Left ventricle myocardium inferior (tissue), 1 donor: Measurements from ENCODE around the gene CLIP3. TPM values are rescaled to one million over a fixed set of nuclear protein-coding genes. Genes with fewer than 3 reads are reported as not detected.

Experiments used
- DNase-seq: peaks from one replicate; pipeline ENCODE4 v3.0.0-alpha.2; 2020
- H3K27ac ChIP-seq: fragments of 200-600 bp; replicated peaks from 2 replicates; pipeline ENCODE4 v1.8.0; 2021
- H3K27me3 ChIP-seq: fragments of 200-600 bp; 2 replicates; pipeline ENCODE4 v1.8.0; 2021; ENCODE audit warnings: low read depth
- H3K36me3 ChIP-seq: fragments of 200-600 bp; 2 replicates; pipeline ENCODE4 v1.8.0; 2021
- H3K4me1 ChIP-seq: fragments of 200-600 bp; 2 replicates; pipeline ENCODE4 v1.8.0; 2021
- H3K4me3 ChIP-seq: fragments of 200-600 bp; 2 replicates; pipeline ENCODE4 v1.8.0; 2021; ENCODE audit warnings: mild to moderate bottlenecking, moderate library complexity
- H3K9me3 ChIP-seq: fragments of 200-600 bp; replicated peaks from 2 replicates; pipeline ENCODE4 v1.8.0; 2021
- intact Hi-C: fragments of 100-400 bp; cut with micrococcal nuclease; formaldehyde crosslinking; loops from one replicate; pipeline ENCODE4 v1.11.0; 2022
- total RNA-seq: library from RNA; stranded (reverse); fragmentation: NEBNext Ultra II Directional; extraction: Animal tissue kit (Norgen Biotek cat#: 25700); gene quantifications from one replicate; pipeline ENCODE4 v1.2.1, GENCODE V29; 2021
- TF ChIP-seq, protein P1 (sequence below): fragments of 200-600 bp; IDR thresholded peaks from 2 replicates; pipeline ENCODE4 v1.8.0; 2021; ENCODE audit warnings: antibody characterized with exemption, mild to moderate bottlenecking, borderline replicate concordance
- donor health status: DM: no; HTN: yes; CAD: no; lungs with severe emphysema.

CLIP3 gene
- total RNA-seq, 1 donor from 2014 or later = 5.4 TPM

DNA sequence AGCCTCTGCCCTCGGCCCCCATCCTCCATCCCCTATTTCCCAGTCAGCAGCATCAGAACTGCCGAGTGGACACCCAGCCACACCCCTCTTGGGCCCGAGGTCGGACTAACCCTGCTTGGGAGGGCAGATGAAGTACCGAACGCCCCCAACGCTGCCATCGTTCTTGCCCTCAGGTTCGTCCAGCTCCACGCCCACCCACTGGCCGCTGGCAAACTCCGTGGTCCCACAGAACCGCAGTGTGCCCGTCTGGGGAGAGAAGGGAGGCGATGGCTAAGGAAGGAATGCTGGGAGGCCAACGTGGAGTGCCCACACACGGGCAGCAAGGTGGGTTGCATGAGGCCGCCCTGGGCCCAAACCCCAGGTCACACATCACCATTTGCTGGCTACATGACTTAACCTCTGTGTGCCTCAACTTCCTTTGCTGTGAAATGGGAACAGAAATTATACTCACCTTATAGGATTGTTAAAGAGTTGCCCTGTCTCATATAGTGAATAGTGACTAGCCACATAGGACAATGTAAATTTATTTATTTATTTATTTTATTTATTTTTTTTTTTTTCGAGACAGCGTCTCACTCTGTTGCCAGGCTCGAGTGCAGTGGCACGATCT, 13.5 kb downstream of the CLIP3 start:
- Histone ChIP-seq H3K4me1 (peaks cover 7% of the 10 kb centered on the region), H3K27me3 (no peaks in the 10 kb centered on the region), H3K36me3 (peaks cover 19% of the 10 kb centered on the region), H3K9me3 (no peaks in the 10 kb centered on the region), H3K27ac (no peak overlapping the region), H3K4me3 (no peak overlapping the region)
- DNase-seq = no peak
- TF ChIP-seq, protein P1, sequence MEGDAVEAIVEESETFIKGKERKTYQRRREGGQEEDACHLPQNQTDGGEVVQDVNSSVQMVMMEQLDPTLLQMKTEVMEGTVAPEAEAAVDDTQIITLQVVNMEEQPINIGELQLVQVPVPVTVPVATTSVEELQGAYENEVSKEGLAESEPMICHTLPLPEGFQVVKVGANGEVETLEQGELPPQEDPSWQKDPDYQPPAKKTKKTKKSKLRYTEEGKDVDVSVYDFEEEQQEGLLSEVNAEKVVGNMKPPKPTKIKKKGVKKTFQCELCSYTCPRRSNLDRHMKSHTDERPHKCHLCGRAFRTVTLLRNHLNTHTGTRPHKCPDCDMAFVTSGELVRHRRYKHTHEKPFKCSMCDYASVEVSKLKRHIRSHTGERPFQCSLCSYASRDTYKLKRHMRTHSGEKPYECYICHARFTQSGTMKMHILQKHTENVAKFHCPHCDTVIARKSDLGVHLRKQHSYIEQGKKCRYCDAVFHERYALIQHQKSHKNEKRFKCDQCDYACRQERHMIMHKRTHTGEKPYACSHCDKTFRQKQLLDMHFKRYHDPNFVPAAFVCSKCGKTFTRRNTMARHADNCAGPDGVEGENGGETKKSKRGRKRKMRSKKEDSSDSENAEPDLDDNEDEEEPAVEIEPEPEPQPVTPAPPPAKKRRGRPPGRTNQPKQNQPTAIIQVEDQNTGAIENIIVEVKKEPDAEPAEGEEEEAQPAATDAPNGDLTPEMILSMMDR = no peak
- intact Hi-C loops = no loop called here

DNA sequence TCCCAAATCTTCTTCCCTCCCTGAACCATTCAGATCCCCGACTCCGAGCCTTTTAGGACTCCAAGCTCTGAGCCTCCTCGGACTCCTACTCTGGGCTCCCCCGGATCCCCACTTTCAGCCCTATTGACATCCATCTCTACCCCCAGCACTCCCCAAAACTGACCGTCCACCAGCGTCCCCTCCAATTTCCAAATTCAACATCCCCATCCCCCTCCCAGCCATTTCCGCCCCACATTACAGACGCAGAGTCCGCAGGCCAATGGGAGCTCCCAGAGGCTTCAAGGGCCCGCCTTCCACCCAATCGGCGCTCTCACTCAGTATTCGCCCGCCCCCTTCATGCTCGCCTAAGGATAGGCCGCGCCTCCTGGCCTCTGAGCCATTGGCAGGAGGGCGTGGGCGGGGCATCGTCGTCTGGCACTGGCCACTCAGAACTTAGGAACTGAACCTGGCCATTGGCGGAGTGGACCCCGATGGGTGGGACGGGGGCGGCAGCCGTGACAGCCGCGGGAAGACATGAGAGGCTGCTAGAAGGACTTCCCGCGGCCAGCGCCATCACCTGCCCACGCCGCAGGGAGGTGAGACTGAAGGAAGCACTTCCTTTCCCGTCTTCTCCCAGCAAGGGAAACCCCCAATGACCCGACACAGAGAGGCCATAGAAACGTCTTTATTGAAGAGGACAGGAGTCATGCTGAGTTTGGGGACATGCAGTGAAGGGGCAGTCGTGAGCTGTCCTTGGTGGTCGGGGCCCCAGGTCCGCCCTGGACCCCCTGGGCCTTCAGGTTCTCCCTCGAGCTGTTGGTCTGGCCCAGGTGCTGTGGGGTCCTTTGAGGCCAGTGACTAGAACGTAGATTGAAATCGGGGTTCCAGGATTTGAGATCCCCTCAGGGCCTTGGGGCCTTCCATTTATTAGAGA, 18.4 kb downstream of the CLIP3 start, which contains the start of gene ALKBH6:
ALKBH6 (minus strand) TSS at position 202 of the 913 bp plus-strand sequence. CDS start 816 bp downstream, outside the sequence.
- TF ChIP-seq, protein P1 = no peak
- peaks cover 25% of the 10 kb centered on the region for H3K4me1 ChIP-seq
- DNase-seq = peak; percentile 100
- H3K27me3 ChIP-seq = no peaks in the 10 kb centered on the region
- no peaks in the 10 kb centered on the region for H3K36me3 ChIP-seq
- peak within 1 kb of the TSS; percentile 84 for H3K27ac ChIP-seq
- intact Hi-C loops = no loop called here
- peak within 1 kb of the TSS; percentile 82 for H3K4me3 ChIP-seq
- no peaks in the 10 kb centered on the region for H3K9me3 ChIP-seq

DNA sequence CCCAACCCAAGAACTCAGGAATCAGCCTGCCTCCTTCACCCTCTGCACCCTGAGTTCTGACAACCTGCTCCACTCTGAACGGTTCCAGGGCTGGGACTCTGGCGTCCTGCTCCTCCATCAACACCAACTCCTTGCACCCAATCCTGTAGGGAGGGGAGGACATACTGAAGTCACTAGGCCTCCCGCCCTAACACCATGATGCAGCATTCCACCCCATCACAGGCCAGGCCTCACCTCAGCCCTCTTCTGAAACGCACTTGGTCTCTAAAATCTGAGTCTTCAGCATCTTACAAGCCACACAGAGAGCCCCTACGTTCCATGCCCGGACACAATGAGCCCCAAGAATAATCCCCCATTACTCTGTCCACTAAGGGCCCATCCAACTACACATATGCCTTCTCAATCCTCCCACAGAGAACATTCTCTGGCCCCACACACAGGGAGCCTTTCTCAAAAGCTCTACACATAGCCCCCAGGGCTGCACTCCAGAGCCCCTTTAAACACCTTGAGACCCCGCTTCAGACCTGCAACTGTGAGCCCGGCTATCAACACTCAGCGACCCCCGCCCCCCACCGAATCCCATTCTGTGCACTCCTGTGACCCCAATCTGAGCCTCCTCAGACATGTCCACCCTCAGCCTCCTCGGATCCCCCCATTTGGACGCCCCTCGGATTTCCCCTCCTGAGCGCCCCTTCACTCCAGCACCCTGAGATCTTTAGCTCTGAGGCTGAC, 19.2 kb downstream of the CLIP3 start:
- intact Hi-C loops = no loop called here
- Histone ChIP-seq H3K9me3 (no peaks in the 10 kb centered on the region), H3K4me1 (peaks cover 33% of the 10 kb centered on the region), H3K27me3 (no peaks in the 10 kb centered on the region), H3K36me3 (no peaks in the 10 kb centered on the region), H3K4me3 (peak overlapping the region; percentile 82), H3K27ac (peak overlapping the region; percentile 84)
- no peak for DNase-seq
- TF ChIP-seq, protein P1 = no peak

DNA sequence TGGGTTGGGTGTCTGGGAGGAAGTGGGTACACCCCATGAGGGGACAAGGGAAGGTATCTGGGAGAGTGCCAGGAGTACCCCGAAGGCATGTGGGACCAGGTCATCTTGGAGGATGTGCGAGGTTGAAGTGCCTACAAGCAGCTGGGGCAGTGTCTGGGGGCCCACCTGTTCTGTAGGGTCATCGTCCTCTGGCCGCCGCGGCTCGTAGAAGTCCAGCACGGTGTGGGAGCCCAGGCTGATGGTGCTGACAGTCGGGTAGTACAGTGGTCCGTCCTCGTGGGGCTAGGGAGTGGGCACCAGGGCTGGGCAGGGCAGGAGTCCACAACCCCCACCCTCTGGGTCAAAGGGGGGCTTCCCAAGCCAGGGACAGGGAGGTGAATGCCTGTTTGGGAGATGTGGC, 22.3 kb downstream of the CLIP3 start:
- no peak overlapping the region for H3K4me3 ChIP-seq
- H3K36me3 ChIP-seq = no peaks in the 10 kb centered on the region
- TF ChIP-seq, protein P1 = no peak
- intact Hi-C loops = no loop called here
- DNase-seq = no peak
- H3K27me3 ChIP-seq = no peaks in the 10 kb centered on the region
- no peak overlapping the region for H3K27ac ChIP-seq
- H3K4me1 ChIP-seq = peaks cover 33% of the 10 kb centered on the region
- H3K9me3 ChIP-seq = no peaks in the 10 kb centered on the region

DNA sequence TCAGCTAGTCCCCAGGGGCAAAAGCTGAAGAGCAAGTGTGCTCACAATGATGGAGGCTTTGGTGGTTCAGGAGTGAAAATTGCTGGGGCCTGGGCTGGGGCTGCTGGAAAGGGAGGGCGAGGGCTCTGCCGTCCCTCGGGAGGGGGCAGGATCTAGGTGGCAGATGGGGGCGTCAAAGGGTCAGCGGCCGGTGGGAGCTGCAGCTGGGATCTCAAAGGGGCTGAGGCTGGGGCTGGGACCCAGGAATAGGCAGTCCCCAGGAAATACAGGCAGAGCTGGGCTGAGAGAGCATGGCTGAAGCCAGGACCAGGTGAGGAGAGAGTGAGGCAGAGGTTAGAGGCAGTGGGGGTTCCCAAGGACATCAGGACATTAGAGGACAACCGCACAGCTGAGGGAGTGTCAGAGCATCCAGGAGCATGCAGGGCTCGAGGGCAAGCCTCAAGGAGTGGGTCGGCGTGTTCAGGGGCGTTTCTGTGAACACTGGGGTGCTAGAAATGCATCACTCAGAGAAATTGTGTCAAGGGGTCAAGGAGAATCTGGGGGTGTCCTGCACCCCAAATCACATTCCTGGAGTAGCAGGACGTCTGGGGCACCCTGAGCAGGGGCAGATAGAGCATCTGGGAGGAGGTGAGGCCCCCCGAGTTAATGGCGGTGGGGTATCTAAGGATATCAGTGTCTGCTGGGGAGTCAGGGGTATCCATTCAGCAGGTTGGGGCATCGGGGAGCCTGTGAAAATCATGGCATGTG, 22.9 kb downstream of the CLIP3 start:
- H3K36me3 ChIP-seq = no peaks in the 10 kb centered on the region
- peak overlapping the region; percentile 30 for H3K27ac ChIP-seq
- H3K4me1 ChIP-seq = peaks cover 31% of the 10 kb centered on the region
- H3K9me3 ChIP-seq = no peaks in the 10 kb centered on the region
- DNase-seq = no peak
- H3K27me3 ChIP-seq = no peaks in the 10 kb centered on the region
- TF ChIP-seq, protein P1 = no peak
- intact Hi-C loops = no loop called here
- H3K4me3 ChIP-seq = peak overlapping the region; percentile 59
